Aortic smooth muscle cell (primary cell): ENCODE data around the gene NUDT19. TPM values are rescaled to one million over a fixed set of nuclear protein-coding genes. Genes with fewer than 3 reads are reported as not detected.

Source experiments
- total RNA-seq: library from RNA; depleted of rRNA; stranded (reverse); fragments of >200 nt; gene quantifications from 2 replicates; pipeline ENCODE4 v1.2.3, GENCODE V29; 2014

Gene NUDT19
- total RNA-seq, result 5.6 and 8.3 TPM in 2 replicates

GRCh38 chr19:32691291-32691951 is at the start of gene NUDT19:
Gene NUDT19, plus strand, starts transcription at chr19:32691821. Its CDS starts 140 bp downstream, at chr19:32691961.

GRCh38 chr19:32674931-32675719 is 16.5 kb upstream of the NUDT19 start, which contains the start of gene ANKRD27:
Gene ANKRD27, minus strand, starts transcription at chr19:32675180. Its CDS starts 16,165 bp downstream, at chr19:32659015.

GRCh38 chr19:32675720-32676185 is 15.9 kb upstream of the NUDT19 start, which contains the start of gene RGS9BP:
Gene RGS9BP, plus strand, starts transcription at chr19:32675848. Its CDS starts 416 bp downstream, at chr19:32676264.

GRCh38 chr19:32719611-32720059 is 28.0 kb downstream of the NUDT19 start, which contains the start of gene TDRD12:
Gene TDRD12, plus strand, starts transcription at chr19:32719767. Its CDS starts 306 bp downstream, at chr19:32720073.

Other genes with a start within 250 kb of the NUDT19 start
- gene PDCD5, start 110.6 kb upstream of the NUDT19 start, total RNA-seq, result 117 and 129 TPM in 2 replicates
- 32.0 and 34.7 TPM in 2 replicates for gene ANKRD27, start 16.6 kb upstream of the NUDT19 start, total RNA-seq
- 0.26 and 0.31 TPM in 2 replicates for gene RGS9BP, start 16.0 kb upstream of the NUDT19 start, total RNA-seq
- gene TDRD12, start 27.9 kb downstream of the NUDT19 start, total RNA-seq, result 0.25 and 0.40 TPM in 2 replicates
- 0.12 TPM in 1 of 2 replicates, not detected in the other for gene SLC7A9, start 177.9 kb downstream of the NUDT19 start, total RNA-seq